A549 (cell line): ENCODE data around the gene SKA2. TPM values are rescaled to one million over a fixed set of nuclear protein-coding genes. Genes with fewer than 3 reads are reported as not detected.

Source experiments
- BCL3 ChIP-seq: fragments of >200 bp; sonication (Bioruptor Twin); formaldehyde crosslinking; IDR thresholded peaks from 3 replicates; pipeline ENCODE4 v1.6.1; 2016
- CEBPB ChIP-seq, 2 experiments: fragments of >200 bp in 1 of 2; sonication (Bioruptor Twin) in 1 of 2; formaldehyde crosslinking in 1 of 2; IDR thresholded peaks; 2 replicates each; pipeline ENCODE4 v1.6.1; 2012 to 2016
- CHD2 ChIP-seq: fragments of 150-350 bp; IDR thresholded peaks from 2 replicates; pipeline ENCODE4 v1.6.1; 2014; ENCODE audit warnings: low read length; ENCODE audit not compliant: partially characterized antibody
- EHMT2 ChIP-seq: fragments of 200-600 bp; sonication (generic); IDR thresholded peaks from 2 replicates; pipeline ENCODE4 v1.6.1; 2016; ENCODE audit warnings: antibody characterized with exemption, low read depth, mild to moderate bottlenecking, moderate library complexity
- ELK1 ChIP-seq: fragments of 150-350 bp; IDR thresholded peaks from 2 replicates; pipeline ENCODE4 v1.6.1; 2014; ENCODE audit warnings: low read depth, mild to moderate bottlenecking, low read length
- ESRRA ChIP-seq: fragments of 150-350 bp; IDR thresholded peaks from 2 replicates; pipeline ENCODE4 v1.6.1; 2014; ENCODE audit warnings: mild to moderate bottlenecking, low read length, borderline replicate concordance
- FOSB ChIP-seq: fragments of 250-450 bp; sonication (Bioruptor Pico); IDR thresholded peaks from 2 replicates; pipeline ENCODE4 v1.5.0; 2020; ENCODE audit warnings: mild to moderate bottlenecking, moderate library complexity
- FOSL2 ChIP-seq, 2 experiments: fragments of 450-650 bp in 1 of 2; fragments of >200 bp in 1 of 2; sonication (Bioruptor Twin) in 1 of 2; formaldehyde crosslinking; IDR thresholded peaks; 2 replicates each; pipeline versions ENCODE4 v1.5.0 to v1.6.1; 2016 to 2020; ENCODE audit warnings: mild to moderate bottlenecking in 1 of 2, moderate library complexity in 1 of 2
- HOXB13 ChIP-seq: fragments of 250-450 bp; sonication (Bioruptor Pico); IDR thresholded peaks from 2 replicates; pipeline ENCODE4 v1.5.0; 2020; ENCODE audit warnings: low read depth, mild to moderate bottlenecking, moderate library complexity
- HOXB5 ChIP-seq: fragments of 250-450 bp; sonication (Bioruptor Pico); IDR thresholded peaks from 2 replicates; pipeline ENCODE4 v1.5.0; 2020; ENCODE audit warnings: mild to moderate bottlenecking, moderate library complexity
- JUN ChIP-seq, 2 experiments: fragments of >200 bp; sonication (Bioruptor Twin); formaldehyde crosslinking; IDR thresholded peaks; 2 replicates in 1 of 2; 3 replicates in 1 of 2; pipeline ENCODE4 v1.6.1; 2016 to 2017
- JUNB ChIP-seq: fragments of >200 bp; sonication (Bioruptor Twin); formaldehyde crosslinking; IDR thresholded peaks from 2 replicates; pipeline ENCODE4 v1.6.1; 2016
- KDM5A ChIP-seq: fragments of 200-600 bp; sonication (generic); IDR thresholded peaks from 2 replicates; pipeline ENCODE4 v1.6.1; 2016; ENCODE audit warnings: antibody characterized with exemption, mild to moderate bottlenecking
- MAFK ChIP-seq: fragments of 450-650 bp; IDR thresholded peaks from 2 replicates; pipeline ENCODE4 v1.6.1; 2014; ENCODE audit not compliant: partially characterized antibody
- NPAS2 ChIP-seq: fragments of 250-450 bp; sonication (Bioruptor Pico); IDR thresholded peaks from 2 replicates; pipeline ENCODE4 v1.8.0; 2022; ENCODE audit warnings: mild to moderate bottlenecking, moderate library complexity, borderline replicate concordance
- NR3C1 ChIP-seq: fragments of >200 bp; sonication (Bioruptor Twin); formaldehyde crosslinking; IDR thresholded peaks from 3 replicates; pipeline ENCODE4 v1.6.1; 2017
- PBX3 ChIP-seq: IDR thresholded peaks from 2 replicates; pipeline ENCODE4 v1.6.1; 2012
- PHF8 ChIP-seq: fragments of 200-600 bp; sonication (generic); IDR thresholded peaks from 2 replicates; pipeline ENCODE4 v1.6.1; 2016; ENCODE audit warnings: low read depth, mild to moderate bottlenecking, antibody characterized with exemption, moderate library complexity, borderline replicate concordance
- POLR2A ChIP-seq: IDR thresholded peaks from 2 replicates; pipeline ENCODE4 v1.6.1; 2012; ENCODE audit warnings: mild to moderate bottlenecking, low read length
- RAD21 ChIP-seq, 2 experiments: fragments of >200 bp in 1 of 2; sonication (Bioruptor Twin) in 1 of 2; formaldehyde crosslinking in 1 of 2; IDR thresholded peaks in 1 of 2; conservative IDR thresholded peaks in 1 of 2; 2 replicates in 1 of 2; 3 replicates in 1 of 2; pipeline ENCODE4 v1.6.1; 2012 to 2018; ENCODE audit warnings: inconsistent platforms in 1 of 2
- RCOR1 ChIP-seq: fragments of 150-350 bp; IDR thresholded peaks from 2 replicates; pipeline ENCODE4 v1.6.1; 2014; ENCODE audit warnings: antibody characterized with exemption, low read length, low read depth
- REST ChIP-seq: fragments of 200-600 bp; sonication (generic); IDR thresholded peaks from 2 replicates; pipeline ENCODE4 v1.6.1; 2016; ENCODE audit warnings: antibody characterized with exemption, mild to moderate bottlenecking, moderate library complexity
- TFCP2L1 ChIP-seq: fragments of 250-450 bp; sonication (Bioruptor Pico); IDR thresholded peaks from 2 replicates; pipeline ENCODE4 v1.5.0; 2021; ENCODE audit warnings: mild to moderate bottlenecking
- TP53 ChIP-seq: fragments of 250-450 bp; sonication (Bioruptor Pico); IDR thresholded peaks from 2 replicates; pipeline ENCODE4 v1.5.0; 2021; ENCODE audit warnings: mild to moderate bottlenecking, moderate library complexity
- ZC3H11A ChIP-seq: fragments of 450-650 bp; IDR thresholded peaks from 2 replicates; pipeline ENCODE4 v1.6.1; 2014; ENCODE audit warnings: antibody characterized with exemption, mild to moderate bottlenecking
- ZNF302 ChIP-seq: fragments of 250-450 bp; sonication (Bioruptor Pico); IDR thresholded peaks from 2 replicates; pipeline ENCODE4 v1.9.0; 2021; ENCODE audit warnings: inconsistent platforms, mild to moderate bottlenecking, moderate library complexity
- polyA plus RNA-seq, 4 experiments: library from polyadenylated mRNA; depleted of rRNA in 3 of 4; stranded (reverse); fragments of >200 nt; fragmentation: RNase III in 1 of 4; extraction: RNeasy Plus Mini Kit Qiagen cat#74134 plus additional on column Dnase treatment in 1 of 4; gene quantifications; 2 replicates in 3 of 4; 3 replicates in 1 of 4; pipeline ENCODE4 v1.2.3, GENCODE V29; 2011 to 2017
- TF ChIP-seq, protein P1 (sequence below): fragments of >200 bp; sonication (Bioruptor Twin); formaldehyde crosslinking; IDR thresholded peaks from 2 replicates; pipeline ENCODE4 v1.6.1; 2016

SKA2 gene
- polyA plus RNA-seq, 2 of the 4 experiments (the other 2 are of a cell fraction): 59.6 to 147 TPM

GRCh38 chr17:59154721-59155438 lies at the start of gene SKA2 (continued):
- TF ChIP-seq REST: peak; percentile 62
- no peak for TF ChIP-seq RAD21 (conservative IDR thresholded peaks at IDR 0.05 in 1 of 2, IDR thresholded peaks at IDR 0.05 in 1 of 2)
- peak; percentile 95 for TF ChIP-seq KDM5A
- TF ChIP-seq, protein P1, sequence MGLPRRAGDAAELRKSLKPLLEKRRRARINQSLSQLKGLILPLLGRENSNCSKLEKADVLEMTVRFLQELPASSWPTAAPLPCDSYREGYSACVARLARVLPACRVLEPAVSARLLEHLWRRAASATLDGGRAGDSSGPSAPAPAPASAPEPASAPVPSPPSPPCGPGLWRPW: no peak
- peak; percentile 79 for TF ChIP-seq PHF8
- TF ChIP-seq FOSL2 (IDR thresholded peaks at IDR 0.05): no peak
- TF ChIP-seq FOSL2 (CRISPR knock-in tag; IDR thresholded peaks at IDR 0.05): peak; percentile 48
- TF ChIP-seq CHD2: peak; percentile 13
- TF ChIP-seq HOXB13 (CRISPR knock-in tag): peak; percentile 94
- TF ChIP-seq TFCP2L1 (CRISPR knock-in tag): peak; percentile 51; the same call in 1 of the 2 replicates
- peak; percentile 36 for TF ChIP-seq POLR2A
- TF ChIP-seq ZNF302 (CRISPR knock-in tag): no peak
- TF ChIP-seq RCOR1: no peak
- TF ChIP-seq TP53: 0 out of 2 replicates have a peak, but pooled peaks have one; percentile 23
- peak; percentile 63 to 89; a peak in 4 of 5 replicates for TF ChIP-seq JUN (IDR thresholded peaks at IDR 0.05)
- TF ChIP-seq NR3C1: no peak
- no peak for TF ChIP-seq ZC3H11A
- peak in 1 of 2 experiments; percentile 26; a peak in 1 of 4 replicates for TF ChIP-seq CEBPB (IDR thresholded peaks at IDR 0.05)
- peak; percentile 94 for TF ChIP-seq HOXB5 (CRISPR knock-in tag)
- TF ChIP-seq EHMT2: no peak
- peak; percentile 89 for TF ChIP-seq PBX3
- TF ChIP-seq JUNB: no peak
- no peak for TF ChIP-seq ELK1
- no peak for TF ChIP-seq ESRRA
- TF ChIP-seq NPAS2 (CRISPR knock-in tag): no peak; the same call in 1 of the 2 replicates
- TF ChIP-seq BCL3: peak; percentile 31; the same call in 1 of the 3 replicates
- TF ChIP-seq FOSB: no peak
- peak; percentile 59 for TF ChIP-seq MAFK
